Transverse colon (tissue), 4 donors: ENCODE data around the gene PRTFDC1. TPM values are rescaled to one million over a fixed set of nuclear protein-coding genes. Genes with fewer than 3 reads are reported as not detected.

Source experiments
- DNase-seq: peaks from one replicate; pipeline ENCODE4 v3.0.0-alpha.2; 2019
- H3K27ac ChIP-seq, 4 donors: fragments of 200-600 bp; sonication (generic); 2 replicates each; pipeline ENCODE4 v1.5.1; 2016 to 2018; ENCODE audit warnings: inconsistent platforms in 4 of 4
- H3K27me3 ChIP-seq: fragments of 200-600 bp; sonication (generic); 2 replicates; pipeline ENCODE4 v1.5.1; 2017; ENCODE audit warnings: inconsistent platforms
- H3K36me3 ChIP-seq, 4 donors: fragments of 200-600 bp; sonication (generic); 2 replicates each; pipeline ENCODE4 v1.5.1; 2017 to 2019; ENCODE audit warnings: inconsistent platforms in 4 of 4
- H3K4me1 ChIP-seq, 4 donors: fragments of 200-600 bp; sonication (generic); 2 replicates each; pipeline ENCODE4 v1.5.1; 2017 to 2020; ENCODE audit warnings: inconsistent platforms in 4 of 4
- H3K4me3 ChIP-seq, 4 donors: fragments of 200-600 bp; sonication (generic); 1 replicate in 1 of 4; 2 replicates in 3 of 4; pipeline versions ENCODE4 v1.5.1 to v1.6.1; 2017 to 2019; ENCODE audit warnings: inconsistent platforms in 4 of 4
- H3K9me3 ChIP-seq, 2 donors: fragments of 200-600 bp; sonication (generic); 2 replicates each; pipeline ENCODE4 v1.5.1; 2017 to 2019; ENCODE audit warnings: inconsistent platforms in 2 of 2
- EP300 ChIP-seq: sonication (generic); formaldehyde crosslinking; IDR thresholded peaks from one replicate; pipeline ENCODE4 v1.6.1; 2017; ENCODE audit warnings: antibody characterized with exemption, low read depth
- POLR2A ChIP-seq: fragments of 450-650 bp; IDR thresholded peaks from one replicate; pipeline ENCODE4 v1.6.1; 2016; ENCODE audit warnings: antibody characterized with exemption, mild to moderate bottlenecking, moderate library complexity
- POLR2AphosphoS5 ChIP-seq, 3 donors: sonication (generic); formaldehyde crosslinking; IDR thresholded peaks; one replicate each; pipeline ENCODE4 v1.6.1; 2016; ENCODE audit warnings: antibody characterized with exemption in 3 of 3
- WGBS, 2 donors: methylation state at CpG; one replicate each; pipeline ENCODE4 v1.1.5; 2018; ENCODE audit warnings: low coverage in 1 of 2; 5-methylcytosine and 5-hydroxymethylcytosine counted together
- in situ Hi-C, 4 donors: fragments of 200-750 bp; cut with MboI; loops; one replicate each; pipeline versions ENCODE4 v1.15.0 to v1.15.1; 2017; ENCODE audit warnings: low sequenced_read_pairs in 3 of 4, low pct_ligation_motif_present in 1 of 4, low pct_unique_long_range_greater_than_20kb in 1 of 4
- intact Hi-C: fragments of 100-400 bp; cut with DNase I; formaldehyde crosslinking; loops from one replicate; pipeline ENCODE4 v1.15.1; 2023; ENCODE audit warnings: low total_unique reads
- total RNA-seq, 4 donors: library from RNA; depleted of rRNA; stranded (reverse); fragments of >200 nt; gene quantifications; one replicate each; pipeline ENCODE4 v1.1.0, GENCODE V29; 2016
- TF ChIP-seq, protein P1 (sequence below), 5 experiments: fragments of 200-600 bp in 3 of 5; fragments of 450-650 bp in 2 of 5; sonication (generic) in 3 of 5; IDR thresholded peaks; 1 replicate in 2 of 5; 2 replicates in 3 of 5; pipeline ENCODE4 v1.5.1; 2016 to 2017; ENCODE audit warnings: antibody characterized with exemption in 5 of 5, inconsistent platforms in 3 of 5, mild to moderate bottlenecking in 2 of 5, moderate library complexity in 1 of 5

PRTFDC1 gene
- total RNA-seq, 4 donors from 2014 or later, result 0.80 to 6.7 (median 4.9) TPM; not detected in 1

DNA sequence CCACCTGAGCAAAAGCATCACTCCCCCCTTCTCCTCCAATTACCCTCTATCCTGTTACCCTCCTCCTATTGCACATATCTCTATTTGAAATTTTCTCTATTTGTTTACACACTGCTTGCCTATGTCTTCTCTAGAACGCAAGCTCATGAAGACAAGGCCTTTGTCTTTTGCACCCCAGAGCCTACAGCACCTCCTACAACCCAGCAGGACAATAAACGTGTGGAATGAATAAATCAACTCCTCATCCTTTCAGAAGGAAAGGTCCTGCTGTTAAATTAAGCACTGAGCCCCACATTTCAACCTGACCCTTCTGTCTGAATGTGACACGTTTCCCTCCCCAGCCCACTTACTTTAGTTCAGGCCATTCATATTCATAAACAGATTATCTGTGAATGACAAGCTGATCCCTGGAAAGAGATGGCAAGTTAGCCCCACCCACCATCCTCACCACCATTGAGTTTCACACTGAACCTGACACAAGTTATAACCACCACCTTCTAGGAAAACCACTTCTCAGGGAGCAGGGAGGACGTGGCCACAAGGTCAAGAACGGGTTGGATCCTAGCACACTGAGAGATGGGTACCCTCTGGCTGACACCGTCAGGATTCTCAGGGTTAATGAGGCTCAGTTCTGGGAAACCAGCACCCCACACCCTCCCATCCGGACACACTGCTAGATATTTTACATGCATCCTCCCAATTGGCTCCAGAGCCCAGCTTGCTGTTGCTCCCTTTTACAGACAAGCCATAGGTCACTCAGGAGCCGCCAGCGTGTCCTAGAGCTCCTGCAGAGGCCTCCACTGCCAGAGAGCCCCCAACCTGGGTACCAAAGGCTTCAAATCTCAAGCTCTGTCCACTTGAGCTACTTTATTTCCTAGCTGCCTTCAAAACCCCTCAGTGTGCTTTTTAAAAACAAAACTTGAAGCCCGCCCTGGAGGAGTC is 934 bp downstream of the PRTFDC1 start:
- in situ Hi-C loops (loop anchor here in 1 of 4 donors (25.0 kb wide), 1 partner anchor 314 kb away; no protein-coding TSS in a partner anchor), intact Hi-C loops (no loop called here)
- peaks cover 0 to 18% (median 13%) of the 10 kb centered on the region in 4 donors for H3K4me1 ChIP-seq
- peak; percentile 49 for DNase-seq
- TF ChIP-seq, protein P1, sequence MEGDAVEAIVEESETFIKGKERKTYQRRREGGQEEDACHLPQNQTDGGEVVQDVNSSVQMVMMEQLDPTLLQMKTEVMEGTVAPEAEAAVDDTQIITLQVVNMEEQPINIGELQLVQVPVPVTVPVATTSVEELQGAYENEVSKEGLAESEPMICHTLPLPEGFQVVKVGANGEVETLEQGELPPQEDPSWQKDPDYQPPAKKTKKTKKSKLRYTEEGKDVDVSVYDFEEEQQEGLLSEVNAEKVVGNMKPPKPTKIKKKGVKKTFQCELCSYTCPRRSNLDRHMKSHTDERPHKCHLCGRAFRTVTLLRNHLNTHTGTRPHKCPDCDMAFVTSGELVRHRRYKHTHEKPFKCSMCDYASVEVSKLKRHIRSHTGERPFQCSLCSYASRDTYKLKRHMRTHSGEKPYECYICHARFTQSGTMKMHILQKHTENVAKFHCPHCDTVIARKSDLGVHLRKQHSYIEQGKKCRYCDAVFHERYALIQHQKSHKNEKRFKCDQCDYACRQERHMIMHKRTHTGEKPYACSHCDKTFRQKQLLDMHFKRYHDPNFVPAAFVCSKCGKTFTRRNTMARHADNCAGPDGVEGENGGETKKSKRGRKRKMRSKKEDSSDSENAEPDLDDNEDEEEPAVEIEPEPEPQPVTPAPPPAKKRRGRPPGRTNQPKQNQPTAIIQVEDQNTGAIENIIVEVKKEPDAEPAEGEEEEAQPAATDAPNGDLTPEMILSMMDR (IDR thresholded peaks at IDR 0.05), result no peak
- no peak for TF ChIP-seq EP300
- no peak for TF ChIP-seq POLR2AphosphoS5 (IDR thresholded peaks at IDR 0.05)
- no peak for TF ChIP-seq POLR2A
- 29 to 65% methylated on average over 3 to 10 of the region's 10 CpGs for WGBS, 2 donors
- H3K9me3 ChIP-seq, result no peaks in the 10 kb centered on the region
- no peaks in the 10 kb centered on the region for H3K27me3 ChIP-seq
- peak overlapping the region; percentile 48 to 77 (median 60) for H3K4me3 ChIP-seq
- peak overlapping the region; percentile 80 to 85 (median 84) for H3K27ac ChIP-seq
- no peaks in the 10 kb centered on the region for H3K36me3 ChIP-seq

DNA sequence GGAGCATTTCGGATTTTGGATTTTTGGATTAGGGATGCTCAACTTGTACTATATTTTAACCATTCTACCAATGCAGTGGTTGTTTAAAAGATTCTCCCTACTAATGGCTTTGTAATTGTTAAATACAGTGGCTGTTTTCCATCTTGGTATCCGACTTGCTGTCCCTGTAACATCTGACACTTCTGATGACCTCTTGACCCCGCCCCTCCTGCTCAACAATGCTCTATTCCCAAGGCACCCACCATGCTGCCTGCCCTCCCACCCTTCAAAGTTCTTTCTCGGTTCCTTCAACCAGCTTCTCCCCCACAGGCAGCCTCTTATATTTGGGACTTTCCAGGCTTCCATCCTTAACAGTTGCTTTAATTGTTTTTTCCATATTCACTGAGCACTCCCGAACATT is 2.0 kb downstream of the PRTFDC1 start:
- no peaks in the 10 kb centered on the region for H3K36me3 ChIP-seq
- no peaks in the 10 kb centered on the region for H3K27me3 ChIP-seq
- TF ChIP-seq EP300, result no peak
- no peak for TF ChIP-seq POLR2A
- TF ChIP-seq, protein P1 (IDR thresholded peaks at IDR 0.05), result no peak
- no peak for TF ChIP-seq POLR2AphosphoS5 (IDR thresholded peaks at IDR 0.05)
- peaks cover 0 to 18% (median 13%) of the 10 kb centered on the region in 4 donors for H3K4me1 ChIP-seq
- no peak overlapping the region for H3K4me3 ChIP-seq
- in situ Hi-C loops, result loop anchor here in 1 of 4 donors (25.0 kb wide), 1 partner anchor 313 kb away; no protein-coding TSS in a partner anchor
- H3K27ac ChIP-seq, result no peak overlapping the region
- intact Hi-C loops, result no loop called here
- DNase-seq, result no peak
- no peaks in the 10 kb centered on the region for H3K9me3 ChIP-seq
- 83 to 86% methylated on average over 5 of the region's 5 CpGs for WGBS, 2 donors

DNA sequence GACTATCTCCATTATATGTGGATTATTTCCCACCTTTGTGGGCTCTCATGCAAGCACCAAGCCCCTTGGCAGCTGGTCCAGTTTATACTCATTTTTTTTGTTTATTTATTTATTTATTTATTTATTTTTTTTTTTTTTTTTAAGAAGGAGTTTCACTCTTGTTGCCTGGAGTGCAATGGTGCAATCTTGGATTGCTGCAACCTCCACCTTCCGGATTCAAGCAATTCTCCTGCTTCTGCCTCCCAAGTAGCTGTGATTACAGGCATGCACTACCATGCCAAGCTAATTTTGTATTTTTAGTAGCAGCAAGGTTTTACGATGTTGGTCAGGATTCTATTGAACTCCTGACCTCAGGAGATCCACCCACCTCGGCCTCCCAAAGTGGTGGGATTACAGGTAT is 2.8 kb downstream of the PRTFDC1 start:
- TF ChIP-seq EP300, result no peak
- TF ChIP-seq POLR2A, result no peak
- TF ChIP-seq, protein P1 (IDR thresholded peaks at IDR 0.05), result no peak
- TF ChIP-seq POLR2AphosphoS5 (IDR thresholded peaks at IDR 0.05), result no peak
- in situ Hi-C loops, result loop anchor here in 1 of 4 donors (25.0 kb wide), 1 partner anchor 312 kb away; no protein-coding TSS in a partner anchor
- peaks cover 0 to 18% (median 13%) of the 10 kb centered on the region in 4 donors for H3K4me1 ChIP-seq
- DNase-seq, result no peak
- no peaks in the 10 kb centered on the region for H3K9me3 ChIP-seq
- H3K27ac ChIP-seq, result no peak overlapping the region
- intact Hi-C loops, result no loop called here
- WGBS, 2 donors, result 76 to 93% methylated on average over 2 to 3 of the region's 3 CpGs
- no peak overlapping the region for H3K4me3 ChIP-seq
- H3K36me3 ChIP-seq, result no peaks in the 10 kb centered on the region
- no peaks in the 10 kb centered on the region for H3K27me3 ChIP-seq

DNA sequence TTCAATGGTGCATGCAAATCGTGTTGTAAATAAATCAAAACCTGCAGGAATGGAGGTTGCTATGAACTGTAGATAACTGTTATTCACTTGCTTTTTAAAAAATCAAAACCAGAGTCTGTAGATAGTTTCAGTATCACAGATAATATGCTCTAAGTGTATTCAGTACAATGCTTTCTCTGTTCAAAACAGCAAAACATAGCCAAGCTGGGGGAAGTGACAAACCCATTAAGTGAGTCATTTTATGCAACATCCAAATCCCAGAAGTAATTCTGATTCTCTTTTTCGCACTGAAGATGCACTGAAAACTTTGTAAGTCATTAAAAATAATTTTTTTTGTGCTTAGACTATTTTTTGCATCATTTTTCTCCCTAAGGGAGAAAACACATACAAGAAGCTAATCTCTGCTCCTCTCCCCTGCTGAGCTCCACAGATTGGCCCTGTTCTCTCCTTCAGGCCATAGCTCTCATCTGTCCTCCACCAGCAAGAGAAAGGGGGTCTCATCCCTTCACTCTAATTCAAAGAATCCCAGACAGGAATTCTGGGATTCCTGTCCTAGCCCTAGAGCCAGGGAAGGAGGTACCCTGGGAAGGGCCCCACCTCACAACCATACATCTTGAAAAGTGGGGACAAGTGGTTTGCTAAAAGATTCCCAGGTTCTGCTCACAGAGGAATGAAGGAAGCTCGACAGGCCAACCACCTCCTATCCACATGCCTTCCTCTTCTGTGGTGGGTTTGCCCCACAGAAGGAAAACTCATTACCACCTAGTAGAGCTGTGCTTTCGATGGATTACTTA is 4.9 kb downstream of the PRTFDC1 start:
- intact Hi-C loops, result no loop called here
- in situ Hi-C loops, result no loop called here
- H3K4me1 ChIP-seq, result peaks cover 0 to 9% (median 6%) of the 10 kb centered on the region in 4 donors
- no peak for TF ChIP-seq POLR2A
- TF ChIP-seq, protein P1 (IDR thresholded peaks at IDR 0.05), result no peak
- TF ChIP-seq POLR2AphosphoS5 (IDR thresholded peaks at IDR 0.05), result no peak
- no peak for TF ChIP-seq EP300
- no peaks in the 10 kb centered on the region for H3K27me3 ChIP-seq
- WGBS, 2 donors, result 70 to 74% methylated on average over 4 of the region's 4 CpGs
- H3K27ac ChIP-seq, result peak overlapping the region in 1 of 4 donors; percentile 12
- DNase-seq, result no peak
- H3K36me3 ChIP-seq, result no peaks in the 10 kb centered on the region
- no peak overlapping the region for H3K4me3 ChIP-seq
- no peaks in the 10 kb centered on the region for H3K9me3 ChIP-seq
